Activated T-cell treated with anti-CD3 and anti-CD28 coated beads, Interleukin-2, amount 50 U/mL, for 4 hours (primary cell): Measurements from ENCODE around the gene SERPINE3. TPM values are rescaled to one million over a fixed set of nuclear protein-coding genes. Genes with fewer than 3 reads are reported as not detected.

Experiments
- total RNA-seq, 3 donors: library from RNA; stranded (reverse); gene quantifications; one replicate each; pipeline ENCODE4 v1.2.1, GENCODE V29; 2021

SERPINE3 gene
- total RNA-seq, 3 donors from 2014 or later, result not detected

Other genes starting within 250 kb of the SERPINE3 start
- not detected for gene C13orf42, start 228.4 kb upstream of the SERPINE3 start, total RNA-seq
- under 1 TPM; 0.13 to 0.21 (median 0.14) TPM for gene FAM124A, start 117.3 kb upstream of the SERPINE3 start, total RNA-seq
- gene INTS6, start 113.3 kb downstream of the SERPINE3 start, total RNA-seq, result 10 to 100 TPM; 44.7 to 61.0 (median 54.0) TPM
- 1 to 10 TPM; 4.9 to 6.7 (median 6.3) TPM for gene WDFY2, start 244.8 kb downstream of the SERPINE3 start, total RNA-seq